ENCODE measurements around the gene ACAT2.
"Not testable (repeated sequence)": the region's sequence is repeated elsewhere in the genome, so short reads cannot be mapped to it uniquely, and the experiment has no call there.

Gene ACAT2

GRCh38 chr6:159716247-159717096 lies 45.4 kb upstream of the ACAT2 start:
- CTCF ChIA-PET = interaction anchor here (0.6 to 1.8 kb wide), 6 partner anchors 15 to 136 kb away, joined by 3 to 4 read pairs (median 3); no protein-coding TSS in a partner anchor
- no peak overlapping the region for H3K4me3 ChIP-seq (ENCODE audit: control insufficient read depth in 1 of 7, extremely low read depth in 1 of 7, insufficient read depth in 4 of 7, low read depth in 2 of 7, low read length in 6 of 7)
- 78% methylated on average over 4 of the region's 5 CpGs for WGBS (ENCODE audit: insufficient coverage)

GRCh38 chr6:159718634-159719033 lies 43.2 kb upstream of the ACAT2 start:
- 80% methylated on average over 1 of the region's 3 CpGs for WGBS (ENCODE audit: insufficient coverage)
- Histone ChIP-seq H3K36me3 (ENCODE audit: control insufficient read depth in 4 of 4, insufficient read depth in 4 of 4, low read length in 3 of 4) (peaks cover 4 to 12% (median 9%) of the 10 kb centered on the region in 4 experiments), H3K27ac (ENCODE audit: insufficient read depth in 1 of 2, low read depth in 1 of 2, low read length in 2 of 2, poor library complexity in 1 of 2, severe bottlenecking in 2 of 2) (peak overlapping the region in 1 of 2 experiments; percentile 43), H3K4me1 (ENCODE audit: control extremely low read depth in 1 of 4, control insufficient read depth in 4 of 4, insufficient read depth in 4 of 4, low read length in 3 of 4) (peaks cover 0 to 16% (median 10%) of the 10 kb centered on the region in 4 experiments), H3K27me3 (replicated peaks in 2 of 5; ENCODE audit: control insufficient read depth in 4 of 5, insufficient read depth in 5 of 5, low read length in 4 of 5) (no peaks in the 10 kb centered on the region), H3K4me3 (ENCODE audit: control insufficient read depth in 1 of 7, extremely low read depth in 1 of 7, insufficient read depth in 4 of 7, low read depth in 2 of 7, low read length in 6 of 7) (no peak overlapping the region), H3K9me3 (ENCODE audit: control extremely low read depth in 1 of 5, control insufficient read depth in 4 of 5, insufficient read depth in 2 of 5, low read depth in 1 of 5, low read length in 4 of 5) (peaks cover 0 to 7% (median 0%) of the 10 kb centered on the region in 5 experiments)
- POLR2A ChIA-PET = interaction anchor here (0.8 to 1.1 kb wide), 2 partner anchors 10 to 27 kb away, joined by 3 read pairs; no protein-coding TSS in a partner anchor
- CTCF ChIA-PET = interaction anchor here (0.6 to 3.0 kb wide), 7 partner anchors 10 to 134 kb away, joined by 3 to 16 read pairs (median 4); partner anchors contain the start of gene SOD2
- peak in 1 of 3 donors; percentile 40 for DNase-seq

More at GRCh38 chr6:159716247-159717096, 45.4 kb upstream of the ACAT2 start:
- peak; percentile 35 to 76 (median 76) for DNase-seq
- H3K4me1 ChIP-seq (ENCODE audit: control extremely low read depth in 1 of 4, control insufficient read depth in 4 of 4, insufficient read depth in 4 of 4, low read length in 3 of 4) = peaks cover 0 to 16% (median 10%) of the 10 kb centered on the region in 4 experiments
- H3K27ac ChIP-seq (ENCODE audit: insufficient read depth in 1 of 2, low read depth in 1 of 2, low read length in 2 of 2, poor library complexity in 1 of 2, severe bottlenecking in 2 of 2) = no peak overlapping the region
- H3K9me3 ChIP-seq (ENCODE audit: control extremely low read depth in 1 of 5, control insufficient read depth in 4 of 5, insufficient read depth in 2 of 5, low read depth in 1 of 5, low read length in 4 of 5) = no peaks in the 10 kb centered on the region
- POLR2A ChIA-PET = no interaction called here
- H3K27me3 ChIP-seq (replicated peaks in 2 of 5; ENCODE audit: control insufficient read depth in 4 of 5, insufficient read depth in 5 of 5, low read length in 4 of 5) = no peaks in the 10 kb centered on the region
- no peaks in the 10 kb centered on the region for H3K36me3 ChIP-seq (ENCODE audit: control insufficient read depth in 4 of 4, insufficient read depth in 4 of 4, low read length in 3 of 4)

GRCh38 chr6:159719287-159719686 lies 42.6 kb upstream of the ACAT2 start:
- Histone ChIP-seq H3K27ac (ENCODE audit: insufficient read depth in 1 of 2, low read depth in 1 of 2, low read length in 2 of 2, poor library complexity in 1 of 2, severe bottlenecking in 2 of 2) (no peak overlapping the region), H3K27me3 (replicated peaks in 2 of 5; ENCODE audit: control insufficient read depth in 4 of 5, insufficient read depth in 5 of 5, low read length in 4 of 5) (no peaks in the 10 kb centered on the region), H3K36me3 (ENCODE audit: control insufficient read depth in 4 of 4, insufficient read depth in 4 of 4, low read length in 3 of 4) (peaks cover 4 to 18% (median 12%) of the 10 kb centered on the region in 4 experiments), H3K4me3 (ENCODE audit: control insufficient read depth in 1 of 7, extremely low read depth in 1 of 7, insufficient read depth in 4 of 7, low read depth in 2 of 7, low read length in 6 of 7) (no peak overlapping the region), H3K4me1 (ENCODE audit: control extremely low read depth in 1 of 4, control insufficient read depth in 4 of 4, insufficient read depth in 4 of 4, low read length in 3 of 4) (peaks cover 0 to 16% (median 10%) of the 10 kb centered on the region in 4 experiments), H3K9me3 (ENCODE audit: control extremely low read depth in 1 of 5, control insufficient read depth in 4 of 5, insufficient read depth in 2 of 5, low read depth in 1 of 5, low read length in 4 of 5) (peaks cover 0 to 7% (median 0%) of the 10 kb centered on the region in 5 experiments)
- DNase-seq = no peak
- ChIA-PET POLR2A (no interaction called here), CTCF (interaction anchor here (0.6 to 3.0 kb wide), 10 partner anchors 9 to 133 kb away, joined by 3 to 16 read pairs (median 4); partner anchors contain the start of gene SOD2)
- 100% methylated on average over 5 of the region's 7 CpGs for WGBS (ENCODE audit: insufficient coverage)

GRCh38 chr6:159720708-159721107 lies 41.1 kb upstream of the ACAT2 start:
- Histone ChIP-seq H3K4me1 (ENCODE audit: control extremely low read depth in 1 of 4, control insufficient read depth in 4 of 4, insufficient read depth in 4 of 4, low read length in 3 of 4) (peaks cover 4 to 21% (median 9%) of the 10 kb centered on the region in 4 experiments), H3K4me3 (ENCODE audit: control insufficient read depth in 1 of 7, extremely low read depth in 1 of 7, insufficient read depth in 4 of 7, low read depth in 2 of 7, low read length in 6 of 7) (no peak overlapping the region), H3K27me3 (replicated peaks in 2 of 5; ENCODE audit: control insufficient read depth in 4 of 5, insufficient read depth in 5 of 5, low read length in 4 of 5) (no peaks in the 10 kb centered on the region), H3K36me3 (ENCODE audit: control insufficient read depth in 4 of 4, insufficient read depth in 4 of 4, low read length in 3 of 4) (peaks cover 4 to 22% (median 12%) of the 10 kb centered on the region in 4 experiments), H3K9me3 (ENCODE audit: control extremely low read depth in 1 of 5, control insufficient read depth in 4 of 5, insufficient read depth in 2 of 5, low read depth in 1 of 5, low read length in 4 of 5) (peaks cover 0 to 7% (median 0%) of the 10 kb centered on the region in 5 experiments), H3K27ac (ENCODE audit: insufficient read depth in 1 of 2, low read depth in 1 of 2, low read length in 2 of 2, poor library complexity in 1 of 2, severe bottlenecking in 2 of 2) (no peak overlapping the region)
- ChIA-PET POLR2A (no interaction called here), CTCF (interaction anchor here (0.6 to 3.0 kb wide), 14 partner anchors 8 to 291 kb away, joined by 3 to 16 read pairs (median 4); partner anchors contain the start of gene SOD2)
- peak; percentile 55 to 65 (median 61) for DNase-seq
- WGBS (ENCODE audit: insufficient coverage) = no CpG with 5 or more reads among the region's 7 CpGs

GRCh38 chr6:159721981-159722380 lies 39.9 kb upstream of the ACAT2 start:
- CTCF ChIA-PET = interaction anchor here (0.7 to 3.3 kb wide), 5 partner anchors 9 to 31 kb away, joined by 3 to 12 read pairs (median 3); no protein-coding TSS in a partner anchor
- H3K27ac ChIP-seq (ENCODE audit: insufficient read depth in 1 of 2, low read depth in 1 of 2, low read length in 2 of 2, poor library complexity in 1 of 2, severe bottlenecking in 2 of 2); H3K27me3 ChIP-seq (replicated peaks in 2 of 5; ENCODE audit: control insufficient read depth in 4 of 5, insufficient read depth in 5 of 5, low read length in 4 of 5); H3K9me3 ChIP-seq (ENCODE audit: control extremely low read depth in 1 of 5, control insufficient read depth in 4 of 5, insufficient read depth in 2 of 5, low read depth in 1 of 5, low read length in 4 of 5); DNase-seq; H3K4me3 ChIP-seq (ENCODE audit: control insufficient read depth in 1 of 7, extremely low read depth in 1 of 7, insufficient read depth in 4 of 7, low read depth in 2 of 7, low read length in 6 of 7); POLR2A ChIA-PET: not testable (repeated sequence)
- Histone ChIP-seq H3K4me1 (ENCODE audit: control extremely low read depth in 1 of 4, control insufficient read depth in 4 of 4, insufficient read depth in 4 of 4, low read length in 3 of 4) (peaks cover 6 to 25% (median 8%) of the 10 kb centered on the region in 4 experiments), H3K36me3 (ENCODE audit: control insufficient read depth in 4 of 4, insufficient read depth in 4 of 4, low read length in 3 of 4) (peaks cover 4 to 22% (median 12%) of the 10 kb centered on the region in 4 experiments)
- 94% methylated on average over 2 of the region's 3 CpGs for WGBS (ENCODE audit: insufficient coverage)

GRCh38 chr6:159722655-159723054 lies 39.2 kb upstream of the ACAT2 start:
- POLR2A ChIA-PET = interaction anchor here (0.6 kb wide), 1 partner anchor 31 kb away, joined by 8 read pairs; no protein-coding TSS in a partner anchor

More at GRCh38 chr6:159722655-159723054, 39.2 kb upstream of the ACAT2 start:
- peaks cover 0 to 7% (median 0%) of the 10 kb centered on the region in 5 experiments for H3K9me3 ChIP-seq (ENCODE audit: control extremely low read depth in 1 of 5, control insufficient read depth in 4 of 5, insufficient read depth in 2 of 5, low read depth in 1 of 5, low read length in 4 of 5)
- CTCF ChIA-PET = interaction anchor here (0.9 to 3.3 kb wide), 9 partner anchors 9 to 66 kb away, joined by 3 to 12 read pairs (median 3); no protein-coding TSS in a partner anchor
- H3K36me3 ChIP-seq (ENCODE audit: control insufficient read depth in 4 of 4, insufficient read depth in 4 of 4, low read length in 3 of 4) = peaks cover 4 to 22% (median 12%) of the 10 kb centered on the region in 4 experiments
- no peak overlapping the region for H3K4me3 ChIP-seq (ENCODE audit: control insufficient read depth in 1 of 7, extremely low read depth in 1 of 7, insufficient read depth in 4 of 7, low read depth in 2 of 7, low read length in 6 of 7)
- H3K4me1 ChIP-seq (ENCODE audit: control extremely low read depth in 1 of 4, control insufficient read depth in 4 of 4, insufficient read depth in 4 of 4, low read length in 3 of 4) = peaks cover 6 to 25% (median 8%) of the 10 kb centered on the region in 4 experiments
- H3K27me3 ChIP-seq (replicated peaks in 2 of 5; ENCODE audit: control insufficient read depth in 4 of 5, insufficient read depth in 5 of 5, low read length in 4 of 5) = no peaks in the 10 kb centered on the region
- no peak overlapping the region for H3K27ac ChIP-seq (ENCODE audit: insufficient read depth in 1 of 2, low read depth in 1 of 2, low read length in 2 of 2, poor library complexity in 1 of 2, severe bottlenecking in 2 of 2)
- no peak for DNase-seq

All from common myeloid progenitor, CD34-positive (primary cell).